Measurements from ENCODE around the gene HEATR5A.
"Not testable (repeated sequence)": the region's sequence is repeated elsewhere in the genome, so short reads cannot be mapped to it uniquely, and the experiment has no call there.

HEATR5A gene

GRCh38 chr14:31440280-31440679 is 19.9 kb upstream of the HEATR5A start:
- TF ChIP-seq CTCF (IDR thresholded peaks at IDR 0.05; ENCODE audit: control insufficient read depth, insufficient read depth, low read depth, low read length, missing control alignments): no peak

DNA sequence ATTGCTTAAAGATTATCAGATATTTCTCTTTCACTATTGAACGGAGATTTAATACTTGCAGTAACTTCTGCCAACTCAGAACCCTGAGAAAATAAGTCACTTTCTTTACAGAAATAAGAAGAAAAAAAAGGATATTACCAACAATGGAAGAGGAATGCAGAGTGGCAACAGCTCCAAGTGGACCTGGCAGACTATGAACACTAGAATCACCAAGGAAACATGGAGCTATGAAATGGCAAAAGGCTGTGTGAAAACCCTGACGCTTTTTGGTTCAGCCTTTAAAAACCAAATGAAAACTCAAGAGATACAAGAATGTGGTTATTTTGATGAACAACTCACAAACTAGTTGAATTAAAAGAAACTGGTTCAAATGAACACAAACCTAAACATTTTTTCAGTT is 19.2 kb upstream of the HEATR5A start:
- DNase-seq (ENCODE audit: low read depth): no peak
- no peak for TF ChIP-seq CTCF (IDR thresholded peaks at IDR 0.05; ENCODE audit: control insufficient read depth, insufficient read depth, low read depth, low read length, missing control alignments)
- no peak overlapping the region for H3K4me3 ChIP-seq (ENCODE audit: control insufficient read depth, low read depth, low read length)

More at GRCh38 chr14:31440280-31440679, 19.9 kb upstream of the HEATR5A start:
- no peak for DNase-seq (ENCODE audit: low read depth)
- H3K4me3 ChIP-seq (ENCODE audit: control insufficient read depth, low read depth, low read length): no peak overlapping the region

GRCh38 chr14:31437045-31437691 is 16.8 kb upstream of the HEATR5A start:
- H3K4me3 ChIP-seq (ENCODE audit: control insufficient read depth, low read depth, low read length); DNase-seq (ENCODE audit: low read depth): not testable (repeated sequence)

DNA sequence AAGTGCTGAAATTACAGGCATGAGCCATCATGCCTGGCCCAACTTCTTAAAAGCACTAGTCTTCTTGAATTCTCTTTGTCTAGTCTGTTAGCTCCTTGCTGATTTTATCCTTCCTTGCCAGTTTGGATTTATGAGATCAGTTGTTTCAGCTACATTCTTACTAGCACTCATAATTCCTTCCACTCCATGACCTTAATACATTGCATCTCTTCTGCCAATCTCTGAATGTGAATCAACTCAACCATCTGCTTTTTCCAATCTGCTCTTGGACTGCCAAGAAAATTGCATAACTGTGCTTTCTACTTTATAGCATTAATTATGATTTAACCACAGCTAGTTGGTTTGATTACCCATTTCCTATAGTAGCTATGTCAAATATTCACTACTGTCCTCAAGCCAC is 14.9 kb upstream of the HEATR5A start:
- DNase-seq (ENCODE audit: low read depth): peak; percentile 93
- no peak for TF ChIP-seq CTCF (IDR thresholded peaks at IDR 0.05; ENCODE audit: control insufficient read depth, insufficient read depth, low read depth, low read length, missing control alignments)
- no peak overlapping the region for H3K4me3 ChIP-seq (ENCODE audit: control insufficient read depth, low read depth, low read length)

- no peak for TF ChIP-seq CTCF (IDR thresholded peaks at IDR 0.05; ENCODE audit: control insufficient read depth, insufficient read depth, low read depth, low read length, missing control alignments)
- no peak overlapping the region for H3K4me3 ChIP-seq (ENCODE audit: control insufficient read depth, low read depth, low read length)
- DNase-seq (ENCODE audit: low read depth): no peak
These were observed 10.4 kb upstream of the HEATR5A start for GRCh38 chr14:31430634-31431264.

DNA sequence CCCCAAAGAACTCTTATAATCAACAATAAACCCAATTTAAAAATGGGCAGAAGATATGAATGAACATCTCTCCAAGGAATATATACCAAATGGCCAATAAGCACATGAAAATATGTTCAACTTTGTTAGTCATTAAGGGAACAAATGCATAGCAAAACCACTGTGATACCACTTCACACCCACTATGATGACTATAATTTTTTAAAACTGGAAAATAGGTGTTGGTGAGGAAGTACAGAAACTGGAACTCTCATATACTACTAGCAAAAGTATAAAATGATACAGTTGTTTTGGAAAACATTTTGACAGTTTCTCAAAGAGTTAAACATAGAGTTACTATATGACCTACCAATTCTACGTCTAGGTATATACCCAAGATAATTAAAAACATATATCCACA is 9.4 kb upstream of the HEATR5A start:
- TF ChIP-seq CTCF (IDR thresholded peaks at IDR 0.05; ENCODE audit: control insufficient read depth, insufficient read depth, low read depth, low read length, missing control alignments): no peak

DNA sequence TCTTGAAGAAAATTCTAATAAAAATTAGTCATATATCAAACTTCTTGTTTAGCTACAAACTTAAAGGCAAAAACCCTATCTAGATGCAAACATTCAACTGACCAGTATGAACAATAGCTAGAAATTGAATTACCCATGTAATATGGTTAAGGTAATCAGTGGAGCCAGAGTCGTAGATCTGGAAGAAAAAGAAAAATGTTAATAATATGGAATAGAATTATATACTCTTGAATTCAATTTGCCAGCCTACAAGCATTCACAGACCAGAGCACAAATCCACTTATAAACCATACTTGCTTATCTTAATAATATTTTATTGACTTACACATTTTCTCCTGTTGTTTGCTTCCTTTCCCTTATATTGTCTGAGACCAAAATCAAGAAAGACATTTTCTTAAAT is 7.7 kb upstream of the HEATR5A start:
- no peak for TF ChIP-seq CTCF (IDR thresholded peaks at IDR 0.05; ENCODE audit: control insufficient read depth, insufficient read depth, low read depth, low read length, missing control alignments)
- DNase-seq (ENCODE audit: low read depth): no peak
- H3K4me3 ChIP-seq (ENCODE audit: control insufficient read depth, low read depth, low read length): no peak overlapping the region

More for the DNA sequence above, 9.4 kb upstream of the HEATR5A start:
- H3K4me3 ChIP-seq (ENCODE audit: control insufficient read depth, low read depth, low read length): no peak overlapping the region
- no peak for DNase-seq (ENCODE audit: low read depth)
